ENCODE data around the gene CRLF3.

DNA sequence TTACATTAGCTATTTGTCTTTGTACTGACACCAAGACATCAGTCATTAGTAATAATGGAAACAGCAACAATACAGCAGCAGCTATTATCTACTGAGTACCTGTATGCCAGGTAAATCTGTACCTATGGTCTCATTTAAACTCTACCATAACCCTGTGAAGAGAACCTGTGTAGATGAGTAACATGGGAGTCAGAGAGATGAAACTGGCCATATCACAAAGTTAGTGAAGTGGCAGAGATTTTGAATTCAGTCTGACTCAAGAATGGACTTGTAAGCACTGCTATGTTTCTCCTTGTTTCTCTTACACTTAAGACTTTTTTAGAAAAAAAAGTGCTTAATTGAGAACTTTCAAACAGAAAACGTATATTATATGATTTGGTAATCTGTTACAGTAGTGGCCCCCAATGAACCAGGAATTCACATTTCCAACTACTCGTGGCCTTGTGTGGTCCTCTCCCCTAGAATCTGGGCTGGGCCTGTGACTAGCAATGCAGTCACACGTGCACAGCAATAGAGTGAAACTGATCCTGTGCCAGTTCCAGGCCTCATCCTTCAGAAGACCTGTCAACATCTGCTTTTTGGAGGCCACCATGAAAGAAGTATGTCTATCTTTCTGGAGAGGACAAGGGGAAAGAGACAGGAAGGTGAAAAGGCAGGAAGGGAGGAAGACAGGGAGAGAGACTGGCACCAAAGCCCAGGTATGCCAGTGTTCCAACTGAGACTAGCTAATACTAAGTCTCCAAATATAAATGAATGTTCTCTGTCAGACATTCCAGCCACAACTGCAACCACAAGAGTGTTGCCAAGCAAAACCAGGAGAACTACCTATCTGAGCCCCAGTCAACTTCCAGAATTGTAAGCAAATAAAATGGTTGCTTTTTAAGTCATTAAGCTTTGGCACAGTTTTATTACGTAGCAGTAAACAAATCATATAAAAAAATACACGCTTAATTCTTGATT, 12.0 kb downstream of the CRLF3 start:
- TF ChIP-seq CTCF (IDR thresholded peaks at IDR 0.05; ENCODE audit: borderline replicate concordance, extremely low read depth, low read length, poor library complexity, severe bottlenecking) (no peak), EZH2 (IDR thresholded peaks at IDR 0.05; ENCODE audit: borderline replicate concordance, low read depth, low read length, severe bottlenecking) (no peak)

All from DND-41 (cell line).